Neural cell (in vitro differentiated cells): ENCODE measurements around the gene ACTN1.

ENCODE experiments used
- CTCF ChIP-seq: fragments of 450-650 bp; IDR thresholded peaks from 2 replicates; pipeline ENCODE4 v1.5.1; 2014; ENCODE audit warnings: antibody characterized with exemption, mild to moderate bottlenecking, moderate library complexity; ENCODE audit not compliant: poor library complexity, severe bottlenecking
- EP300 ChIP-seq: fragments of 450-650 bp; conservative IDR thresholded peaks from 2 replicates; pipeline ENCODE4 v1.6.1; 2014; ENCODE audit warnings: antibody characterized with exemption, mild to moderate bottlenecking, moderate library complexity; ENCODE audit not compliant: poor library complexity, severe bottlenecking
- EZH2 ChIP-seq: fragments of 200-600, 300-800 bp; shearing (Covaris generic), sonication (generic); IDR thresholded peaks from 2 replicates; pipeline ENCODE4 v1.6.1; 2014; ENCODE audit warnings: antibody characterized with exemption, low read length, borderline replicate concordance, mild to moderate bottlenecking; ENCODE audit not compliant: insufficient read depth, poor library complexity, severe bottlenecking
- POLR2AphosphoS5 ChIP-seq: IDR thresholded peaks from 2 replicates; pipeline ENCODE4 v1.6.1; 2012

GRCh38 chr14:68932231-68932630 is 46.9 kb downstream of the ACTN1 start:
- TF ChIP-seq CTCF (no peak), POLR2AphosphoS5 (no peak), EZH2 (no peak), EP300 (no peak)
